ENCODE measurements around the gene CDC14B.

Gene CDC14B

DNA sequence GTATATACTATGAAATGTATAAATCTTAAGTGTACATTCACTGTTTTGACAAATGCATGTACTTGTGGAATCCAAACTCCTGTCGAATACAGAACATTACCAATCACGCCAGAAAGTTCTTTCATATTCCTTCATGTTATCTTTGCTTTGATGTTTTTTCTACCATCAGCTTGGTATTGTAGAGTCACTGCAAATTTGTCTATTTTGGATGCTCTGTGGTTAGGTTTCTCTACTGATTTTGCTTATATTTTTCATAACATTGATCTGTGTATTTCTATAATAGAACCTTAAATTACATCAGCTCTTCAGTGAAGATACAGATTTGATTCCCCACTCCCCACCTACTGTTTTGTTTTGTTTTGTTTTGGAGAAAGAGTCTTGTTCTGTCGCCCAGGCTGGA lies 138.9 kb downstream of the CDC14B start:
- no peak for FAIRE-seq

DNA sequence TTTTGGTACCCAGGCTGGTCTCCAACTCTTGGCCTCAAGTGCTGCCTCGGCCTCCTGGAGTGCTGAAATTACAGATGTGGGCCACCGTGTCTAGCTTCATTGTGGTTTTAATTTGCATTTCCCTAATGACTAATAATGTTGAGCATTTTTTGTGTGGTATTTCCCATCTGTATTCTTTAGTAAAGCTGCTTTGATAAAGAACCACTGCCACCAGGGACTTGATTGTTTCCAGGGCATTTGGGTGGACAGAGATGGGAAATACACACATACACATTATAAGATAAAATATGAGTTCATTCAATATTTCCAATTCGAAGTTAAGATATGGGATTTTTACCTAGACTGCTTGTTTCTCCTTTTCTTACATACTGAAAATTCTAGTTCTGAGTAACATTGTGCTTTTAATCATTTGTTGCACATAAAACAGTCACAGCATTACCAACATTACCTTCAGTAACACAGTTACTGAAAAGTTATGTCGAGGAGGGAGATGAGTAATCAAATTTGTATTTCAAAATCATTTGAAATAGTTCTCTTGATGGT lies 140.7 kb downstream of the CDC14B start:
- FAIRE-seq: no peak

DNA sequence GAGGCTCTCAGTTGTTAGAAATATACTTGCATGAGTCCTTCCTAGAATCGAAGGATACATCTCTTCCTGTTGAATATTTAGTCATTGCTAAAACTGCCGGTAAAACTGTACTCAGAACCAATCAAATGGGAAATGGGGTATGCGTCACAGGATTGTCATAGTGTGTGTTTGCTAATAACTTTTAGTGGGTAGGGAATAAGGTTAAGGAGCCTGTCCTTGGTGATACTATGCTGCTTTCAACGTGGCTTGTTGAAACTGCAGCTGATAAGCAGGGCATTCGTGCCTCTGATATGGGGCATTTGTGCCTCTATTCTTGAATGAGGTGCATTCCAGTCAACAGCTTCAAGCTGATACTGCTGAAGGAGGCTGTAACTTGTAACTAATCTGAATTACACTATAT lies 143.1 kb downstream of the CDC14B start:
- FAIRE-seq: no peak

DNA sequence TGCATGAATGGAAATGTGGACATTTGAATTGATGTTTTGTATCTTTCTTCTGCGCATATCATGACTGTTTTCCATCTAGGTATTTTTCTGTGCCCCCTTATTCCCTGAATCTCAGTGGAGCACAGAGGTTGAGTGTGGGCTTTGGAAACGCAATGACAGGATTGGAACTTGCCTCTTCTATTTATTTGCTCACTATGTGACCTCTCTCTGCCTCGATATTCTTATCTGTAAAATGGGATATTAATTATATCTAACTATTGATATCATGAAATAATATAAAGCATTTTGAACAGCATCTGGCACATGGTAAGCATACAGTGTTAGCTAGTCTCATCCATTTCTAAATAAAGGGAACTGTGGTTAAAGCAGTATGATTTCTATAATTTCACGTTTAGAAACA lies 143.6 kb downstream of the CDC14B start:
- no peak for FAIRE-seq

DNA sequence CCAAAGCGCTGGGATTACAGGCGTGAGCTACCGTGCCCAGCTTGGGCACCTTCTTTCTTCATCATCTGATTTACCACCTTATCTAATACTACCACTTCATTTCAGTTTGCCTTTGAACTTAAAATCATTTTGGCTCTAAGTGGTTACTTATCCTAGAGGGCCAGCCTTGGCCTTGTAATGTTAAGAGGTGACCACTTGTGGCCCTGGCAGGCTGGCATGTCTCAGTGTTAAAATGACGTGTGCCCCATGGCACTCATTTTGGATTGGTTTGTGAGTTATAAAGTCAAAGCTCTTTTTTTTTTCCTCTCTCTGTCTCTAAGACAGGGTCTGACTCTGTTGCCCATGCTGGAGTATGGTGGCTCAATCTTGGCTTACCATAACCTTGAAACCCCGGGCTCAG lies 151.9 kb downstream of the CDC14B start:
- FAIRE-seq: no peak

DNA sequence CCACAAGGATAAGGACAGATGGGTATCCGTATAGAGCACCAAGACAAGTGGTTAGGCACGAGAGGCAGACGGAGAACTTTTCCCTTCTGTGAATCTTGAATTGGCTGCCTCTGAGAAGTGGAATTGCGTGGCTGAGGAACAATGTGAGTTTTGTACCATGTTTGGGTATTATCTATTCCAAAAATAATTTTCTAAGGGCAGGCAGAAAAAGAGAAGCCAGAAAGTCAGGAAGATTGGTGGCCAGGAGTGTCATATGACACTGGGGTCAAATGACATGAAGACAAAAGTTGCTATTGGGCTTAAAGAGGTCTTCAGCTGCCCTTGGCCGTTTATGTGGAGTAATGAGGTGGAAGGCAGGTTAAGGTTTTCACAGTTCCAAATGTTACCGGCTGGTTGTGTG lies 155.2 kb downstream of the CDC14B start:
- no peak for FAIRE-seq

DNA sequence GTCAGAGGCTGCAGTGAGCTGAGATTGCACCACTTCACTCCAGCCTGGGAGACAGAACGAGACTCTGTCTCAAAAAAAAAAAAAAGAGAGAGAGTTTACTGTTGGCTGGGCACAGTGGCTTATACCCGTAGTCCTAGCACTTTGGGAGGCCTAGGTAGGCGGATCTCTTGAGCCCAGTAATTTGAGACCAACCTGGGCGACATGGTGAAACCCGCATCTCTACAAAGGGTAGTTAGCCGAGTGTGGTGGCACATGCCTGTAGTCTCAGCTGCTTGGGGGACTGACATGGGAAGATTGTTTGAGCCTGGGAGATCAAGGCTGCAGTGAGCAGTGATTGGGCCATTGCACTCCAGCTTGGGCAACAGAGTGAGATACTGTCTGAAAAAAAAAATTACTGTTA lies 157.1 kb downstream of the CDC14B start:
- FAIRE-seq: no peak

DNA sequence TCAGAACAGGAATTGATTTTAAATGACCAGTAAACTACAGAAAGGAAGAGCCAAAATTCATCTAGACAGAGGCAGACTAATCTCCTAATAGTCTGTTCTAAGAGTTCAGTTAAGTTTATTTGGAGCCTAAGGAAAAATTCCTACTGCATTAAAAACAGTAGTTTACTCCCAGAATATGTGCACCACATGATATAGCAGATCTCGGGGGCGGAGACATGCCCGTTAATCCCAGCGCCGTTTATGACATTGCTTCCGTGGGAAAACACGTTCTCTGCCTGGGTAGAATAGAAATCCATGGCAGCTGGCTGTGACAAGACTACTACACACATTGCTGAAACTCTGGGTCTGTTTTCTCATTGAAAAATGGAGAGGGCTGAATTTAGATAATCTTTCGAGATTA lies 158.3 kb downstream of the CDC14B start:
- FAIRE-seq: no peak

DNA sequence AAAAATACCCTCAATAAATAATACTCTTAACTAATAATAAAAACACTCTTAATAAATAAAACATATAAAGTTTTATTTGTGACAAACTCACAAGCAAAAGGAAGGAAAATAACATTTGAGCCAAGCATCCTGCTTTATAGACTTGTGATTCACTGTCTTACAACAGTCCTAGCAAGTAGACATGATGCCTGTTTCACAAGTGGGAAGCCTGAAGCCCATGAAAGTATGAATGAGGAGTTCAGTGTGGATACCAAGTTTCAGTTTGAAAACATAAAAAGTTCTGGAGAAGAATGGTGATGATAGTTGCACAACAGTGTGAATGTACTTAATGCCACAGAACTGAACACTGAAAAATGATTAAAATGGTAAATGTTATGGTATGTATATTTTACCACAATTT lies 158.8 kb downstream of the CDC14B start:
- FAIRE-seq: peak; percentile 69

DNA sequence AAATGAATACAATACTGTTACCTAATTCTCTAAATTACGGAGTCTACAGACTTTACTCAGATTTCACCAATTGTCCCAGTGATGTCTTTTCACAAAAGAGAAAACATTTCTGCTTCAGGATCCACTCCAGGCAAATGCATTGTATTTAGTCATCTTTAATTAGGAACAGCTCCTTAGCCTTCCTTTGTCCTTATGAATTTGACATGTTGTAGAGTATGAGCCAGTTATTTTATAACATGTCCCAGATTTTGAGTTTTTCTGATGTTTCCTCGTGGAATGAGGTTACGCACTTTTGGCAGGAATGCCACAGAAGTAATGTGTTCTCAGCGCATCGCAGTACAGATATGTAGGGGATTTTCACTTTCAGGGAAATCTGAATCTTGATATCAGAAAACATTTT lies 159.2 kb downstream of the CDC14B start:
- no peak for FAIRE-seq

DNA sequence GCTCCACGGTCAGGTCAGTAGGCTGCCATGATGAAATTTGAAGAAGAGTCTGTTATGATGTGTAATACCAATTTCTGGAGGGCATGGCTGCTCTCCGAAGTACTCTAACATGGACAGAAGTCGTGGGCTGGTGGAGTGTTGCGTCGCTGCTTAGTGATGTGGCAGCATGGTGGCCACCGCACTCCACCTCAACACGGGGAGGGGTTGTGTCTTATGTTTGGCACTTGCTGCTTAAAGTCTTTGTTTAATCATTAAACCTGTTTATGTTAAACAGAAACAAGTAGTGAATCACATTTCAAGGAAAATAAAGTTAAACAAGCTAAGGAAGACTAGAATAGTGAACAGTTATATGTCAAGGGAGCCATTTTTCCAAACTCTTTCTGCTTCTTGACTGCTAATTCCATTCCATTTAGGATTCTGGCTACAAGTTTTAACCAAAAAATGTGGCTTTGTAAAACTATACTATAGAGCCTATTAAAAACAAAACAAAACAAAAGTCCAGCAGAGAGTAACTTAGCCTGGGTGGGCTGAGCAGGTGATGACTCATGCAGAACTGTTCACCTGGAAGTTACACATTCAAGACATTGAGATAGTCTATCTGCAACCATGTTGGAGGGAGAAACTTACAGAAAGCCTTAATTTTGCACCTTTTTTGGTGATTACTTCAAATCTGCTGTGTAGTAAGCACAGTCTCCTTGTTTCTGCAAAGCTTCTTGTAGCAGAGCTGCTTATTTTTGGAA lies 160.2 kb downstream of the CDC14B start:
- FAIRE-seq: no peak

DNA sequence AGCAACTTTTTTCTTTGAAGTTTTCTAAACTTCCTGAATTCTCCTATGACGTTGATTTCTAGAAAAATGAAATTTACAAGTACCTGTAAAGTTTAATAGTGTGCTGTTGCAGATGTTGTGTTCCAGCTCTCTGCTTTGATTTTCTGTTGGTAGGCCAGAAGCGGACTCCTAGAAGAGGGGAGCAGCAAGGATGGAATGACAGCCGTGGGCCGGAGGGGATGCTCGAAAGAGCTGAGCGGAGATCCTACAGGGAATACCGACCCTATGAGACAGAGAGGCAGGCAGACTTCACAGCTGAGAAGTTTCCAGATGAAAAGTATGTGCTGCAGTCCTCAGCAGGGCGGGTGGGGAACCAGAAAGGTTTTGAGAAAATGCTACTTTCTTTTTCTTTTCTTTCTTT lies 161.4 kb downstream of the CDC14B start:
- no peak for FAIRE-seq

DNA sequence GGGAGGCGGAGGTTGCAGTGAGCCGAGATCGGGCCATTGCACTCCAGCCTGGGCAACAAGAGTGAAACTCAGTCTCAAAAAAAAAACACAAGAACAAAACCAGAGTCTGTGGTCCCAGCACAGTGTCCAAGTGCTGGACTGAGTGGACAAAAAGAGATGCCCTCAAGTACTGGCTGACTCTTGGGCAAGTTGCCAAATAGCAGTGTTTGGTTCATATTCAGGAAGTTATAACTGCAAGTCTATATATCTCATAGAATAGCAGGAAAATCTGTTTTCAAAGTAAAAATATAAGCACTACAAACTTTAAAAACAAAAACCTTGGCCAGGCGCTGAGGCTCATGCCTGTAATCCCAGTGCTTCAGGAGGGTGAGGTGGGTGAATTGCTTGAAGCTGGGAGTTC lies 162.4 kb downstream of the CDC14B start:
- FAIRE-seq: no peak

DNA sequence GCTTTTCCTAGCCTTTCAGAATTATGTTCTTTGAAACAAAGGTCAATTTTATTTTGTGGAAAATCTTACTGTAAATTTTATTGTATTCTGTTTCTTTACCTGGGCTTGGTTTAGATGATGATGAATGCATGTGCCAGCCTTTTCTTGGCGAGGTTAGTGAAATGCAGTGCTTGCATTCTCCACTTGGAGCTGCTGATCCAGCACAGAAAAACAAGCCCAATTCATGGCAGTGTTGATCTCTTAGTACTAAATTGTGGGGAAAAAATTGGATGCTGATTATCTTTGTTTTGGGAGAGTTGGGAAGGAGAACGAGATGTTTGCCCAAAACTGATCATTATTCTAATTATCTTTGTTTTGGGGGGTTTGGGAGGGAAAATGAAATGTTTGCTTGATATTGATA lies 166.0 kb downstream of the CDC14B start:
- peak; percentile 94 for FAIRE-seq

DNA sequence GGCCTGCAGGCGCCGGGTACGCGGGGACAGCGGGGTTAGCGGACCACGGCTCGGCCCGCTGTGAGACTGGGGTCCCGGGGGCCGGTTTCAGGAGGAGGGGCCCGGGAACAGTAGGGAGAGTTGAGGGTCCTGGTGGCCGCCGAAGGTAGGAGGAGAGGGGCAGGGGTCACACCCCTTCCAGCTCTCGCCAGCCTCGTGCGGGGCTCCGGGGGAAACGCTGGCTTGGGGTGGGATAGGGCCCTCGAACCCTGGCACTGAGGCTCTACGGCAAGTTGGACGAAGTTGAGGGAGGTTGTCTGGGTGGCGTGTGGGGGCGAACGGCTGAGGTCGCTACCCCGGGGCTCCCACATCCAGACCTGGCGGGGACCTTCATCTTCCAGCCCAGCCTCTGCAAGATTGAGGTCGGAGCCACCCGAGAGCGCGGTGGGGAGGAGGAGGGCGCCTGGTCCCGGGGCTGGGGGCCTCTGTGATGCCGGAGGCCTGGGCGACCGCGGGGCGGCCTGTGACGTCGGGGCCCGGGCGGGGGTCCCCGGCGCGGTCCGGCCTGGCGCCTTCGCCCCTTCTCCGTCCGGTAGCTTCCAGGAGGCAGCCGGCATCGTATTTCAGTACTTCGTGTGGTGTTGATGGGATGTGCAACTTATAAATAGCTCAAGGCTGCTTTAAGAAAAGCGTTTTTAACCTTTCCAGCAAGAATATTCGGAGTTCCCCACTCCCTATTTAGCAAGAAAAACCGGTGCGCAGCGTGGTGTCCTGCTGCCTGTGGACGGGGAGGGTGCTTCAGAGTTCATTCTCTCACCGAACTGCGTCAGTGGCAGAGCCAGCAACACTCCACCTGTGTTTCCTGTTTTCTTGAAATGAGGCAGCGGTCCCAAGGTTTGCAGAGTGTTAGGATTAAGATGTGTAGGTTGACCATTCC lies 168.8 kb downstream of the CDC14B start:
- no peak for FAIRE-seq
